SU-DHL-6 (cell line): ENCODE results near the gene SLC22A23.

ENCODE experiments used
- CTCF ChIP-seq: fragments of 200-600 bp; sonication (generic); IDR thresholded peaks from one replicate; pipeline ENCODE4 v1.5.1; 2017; ENCODE audit warnings: antibody characterized with exemption, mild to moderate bottlenecking, low read length, moderate library complexity; ENCODE audit not compliant: insufficient read depth, poor library complexity, severe bottlenecking
- EZH2phosphoT487 ChIP-seq: fragments of 200-600 bp; sonication (generic), shearing (Covaris generic); conservative IDR thresholded peaks from 2 replicates; pipeline ENCODE4 v1.6.1; 2018; ENCODE audit warnings: mild to moderate bottlenecking, antibody characterized with exemption, low read length, moderate library complexity, mixed read lengths

DNA sequence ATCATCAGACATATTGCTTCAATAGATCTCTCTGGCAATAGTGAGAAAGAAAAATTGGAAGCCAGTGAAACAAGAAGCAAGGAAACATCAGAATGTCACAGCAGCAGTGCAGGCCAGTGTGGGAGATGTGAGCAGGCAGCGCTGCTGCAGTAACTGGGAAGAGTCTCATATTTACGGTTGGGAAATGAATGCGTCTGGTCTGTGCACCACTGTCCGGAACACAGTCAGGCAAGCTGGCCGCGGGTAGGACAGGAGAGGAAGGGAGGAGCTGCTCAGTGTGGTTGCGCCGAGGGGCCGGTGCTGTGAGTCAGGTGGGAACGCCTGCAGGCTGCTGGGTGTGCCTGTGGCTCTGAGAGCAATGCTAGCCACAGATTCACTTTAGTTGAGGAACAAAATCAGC lies 204.5 kb downstream of the SLC22A23 start:
- TF ChIP-seq CTCF = no peak
- no peak for TF ChIP-seq EZH2phosphoT487
